A549 (cell line): ENCODE data around the gene PKD2L1. TPM values are rescaled to one million over a fixed set of nuclear protein-coding genes. Genes with fewer than 3 reads are reported as not detected.

ENCODE experiments used
- ATAC-seq, 2 experiments: fragments of 200-7000 bp in 1 of 2; fragments of >200 bp in 1 of 2; cut with Nextera tagmentation in 1 of 2; cut with Tn5 transposase in 1 of 2; 3 replicates each; pipeline versions ENCODE4 v1.8.0 to v1.9.1; 2018 to 2020; ENCODE audit warnings: mild to moderate bottlenecking in 1 of 2, moderate library complexity in 1 of 2
- CTCF ChIA-PET: fragments of 300-600 bp; sonication (Branson Sonifier 250); formaldehyde crosslinking; extraction: SDS; loops from one replicate; lab custom pipeline; 2021; ENCODE audit warnings: antibody characterized with exemption, inconsistent platforms; lab: Yijun Ruan, JAX
- POLR2A ChIA-PET: fragments of 350-600 bp; formaldehyde crosslinking; extraction: SDS; loops from one replicate; lab custom pipeline; 2021; ENCODE audit warnings: antibody characterized with exemption, inconsistent platforms; lab: Yijun Ruan, JAX
- DNase-seq, 2 experiments: peaks; one replicate each; pipeline versions ENCODE4 v3.0.0 to v3.0.0-alpha.2; 2011 to 2016; ENCODE audit warnings: low read depth in 1 of 2, low spot score in 1 of 2
- FAIRE-seq: peaks from 2 replicates; lab custom pipeline; 2011; peaks lifted over from hg19 to GRCh38; lab: Jason Lieb, UNC
- H3K27ac ChIP-seq, 2 experiments: fragments of >200 bp; sonication (Bioruptor Twin); formaldehyde crosslinking; 3 replicates each; pipeline ENCODE4 v1.5.1; 2016 to 2017
- H3K4me1 ChIP-seq: fragments of >200 bp; sonication (Bioruptor Twin); formaldehyde crosslinking; 3 replicates; pipeline ENCODE4 v1.6.1; 2016
- H3K4me2 ChIP-seq: fragments of >200 bp; sonication (Bioruptor Twin); formaldehyde crosslinking; 3 replicates; pipeline ENCODE4 v1.6.1; 2016
- H3K4me3 ChIP-seq: fragments of >200 bp; sonication (Bioruptor Twin); formaldehyde crosslinking; 3 replicates; pipeline ENCODE4 v1.5.1; 2016
- H3K9me3 ChIP-seq: fragments of >200 bp; sonication (Bioruptor Twin); formaldehyde crosslinking; 3 replicates; pipeline ENCODE4 v1.6.1; 2016
- CBX2 ChIP-seq: fragments of 200-600 bp; sonication (generic); IDR thresholded peaks from 2 replicates; pipeline ENCODE4 v1.6.1; 2016; ENCODE audit warnings: low read depth, mild to moderate bottlenecking, borderline replicate concordance
- CEBPB ChIP-seq, 2 experiments: fragments of >200 bp in 1 of 2; sonication (Bioruptor Twin) in 1 of 2; formaldehyde crosslinking in 1 of 2; IDR thresholded peaks; 2 replicates each; pipeline ENCODE4 v1.6.1; 2012 to 2016
- CTCF ChIP-seq: fragments of >200 bp; sonication (Bioruptor Twin); formaldehyde crosslinking; IDR thresholded peaks from 3 replicates; pipeline ENCODE4 v1.5.1; 2016
- EHF ChIP-seq: fragments of 250-450 bp; sonication (Bioruptor Pico); IDR thresholded peaks from 2 replicates; pipeline ENCODE4 v1.5.0; 2020; ENCODE audit warnings: mild to moderate bottlenecking
- EHMT2 ChIP-seq: fragments of 200-600 bp; sonication (generic); IDR thresholded peaks from 2 replicates; pipeline ENCODE4 v1.6.1; 2016; ENCODE audit warnings: antibody characterized with exemption, low read depth, mild to moderate bottlenecking, moderate library complexity
- ESRRA ChIP-seq: fragments of 150-350 bp; IDR thresholded peaks from 2 replicates; pipeline ENCODE4 v1.6.1; 2014; ENCODE audit warnings: mild to moderate bottlenecking, low read length, borderline replicate concordance
- FOSB ChIP-seq: fragments of 250-450 bp; sonication (Bioruptor Pico); IDR thresholded peaks from 2 replicates; pipeline ENCODE4 v1.5.0; 2020; ENCODE audit warnings: mild to moderate bottlenecking, moderate library complexity
- FOXS1 ChIP-seq: fragments of 250-450 bp; sonication (Bioruptor Pico); IDR thresholded peaks from 2 replicates; pipeline ENCODE4 v1.5.0; 2020; ENCODE audit warnings: mild to moderate bottlenecking, moderate library complexity
- HOXB13 ChIP-seq: fragments of 250-450 bp; sonication (Bioruptor Pico); IDR thresholded peaks from 2 replicates; pipeline ENCODE4 v1.5.0; 2020; ENCODE audit warnings: low read depth, mild to moderate bottlenecking, moderate library complexity
- MYC ChIP-seq: IDR thresholded peaks from 2 replicates; pipeline ENCODE4 v1.6.1; 2012; ENCODE audit warnings: mild to moderate bottlenecking, inconsistent platforms, low read length, improper control_type of control experiment, borderline replicate concordance
- NPAS2 ChIP-seq: fragments of 250-450 bp; sonication (Bioruptor Pico); IDR thresholded peaks from 2 replicates; pipeline ENCODE4 v1.8.0; 2022; ENCODE audit warnings: mild to moderate bottlenecking, moderate library complexity, borderline replicate concordance
- POLR2AphosphoS2 ChIP-seq: conservative IDR thresholded peaks from 2 replicates; pipeline ENCODE4 v1.6.1; 2012; ENCODE audit warnings: low read length, improper control_type of control experiment, inconsistent platforms
- RARB ChIP-seq: fragments of 250-450 bp; sonication (Bioruptor Pico); IDR thresholded peaks from 2 replicates; pipeline ENCODE4 v1.8.0; 2021; ENCODE audit warnings: mild to moderate bottlenecking, moderate library complexity
- REST ChIP-seq: fragments of 200-600 bp; sonication (generic); IDR thresholded peaks from 2 replicates; pipeline ENCODE4 v1.6.1; 2016; ENCODE audit warnings: antibody characterized with exemption, mild to moderate bottlenecking, moderate library complexity
- SMC3 ChIP-seq: fragments of >200 bp; sonication (Bioruptor Twin); formaldehyde crosslinking; IDR thresholded peaks from 3 replicates; pipeline ENCODE4 v1.6.1; 2018; ENCODE audit warnings: inconsistent platforms
- TFCP2L1 ChIP-seq: fragments of 250-450 bp; sonication (Bioruptor Pico); IDR thresholded peaks from 2 replicates; pipeline ENCODE4 v1.5.0; 2021; ENCODE audit warnings: mild to moderate bottlenecking
- USF2 ChIP-seq: fragments of 450-650 bp; IDR thresholded peaks from 2 replicates; pipeline ENCODE4 v1.6.1; 2014; ENCODE audit warnings: antibody characterized with exemption
- WGBS: methylation state at CpG from one replicate; pipeline ENCODE4 v1.1.6; 2017; ENCODE audit errors: missing lambda C conversion rate; 5-methylcytosine and 5-hydroxymethylcytosine counted together
- polyA plus RNA-seq, 4 experiments: library from polyadenylated mRNA; depleted of rRNA in 3 of 4; stranded (reverse); fragments of >200 nt; fragmentation: RNase III in 1 of 4; extraction: RNeasy Plus Mini Kit Qiagen cat#74134 plus additional on column Dnase treatment in 1 of 4; gene quantifications; 2 replicates in 3 of 4; 3 replicates in 1 of 4; pipeline ENCODE4 v1.2.3, GENCODE V29; 2011 to 2017
- TF ChIP-seq, protein P1 (sequence below): fragments of >200 bp; sonication (Bioruptor Twin); formaldehyde crosslinking; IDR thresholded peaks from 3 replicates; pipeline ENCODE4 v1.6.1; 2016

PKD2L1 gene
- polyA plus RNA-seq, 2 of the 4 experiments (the other 2 are of a cell fraction): 0.06 to 0.10 TPM

DNA sequence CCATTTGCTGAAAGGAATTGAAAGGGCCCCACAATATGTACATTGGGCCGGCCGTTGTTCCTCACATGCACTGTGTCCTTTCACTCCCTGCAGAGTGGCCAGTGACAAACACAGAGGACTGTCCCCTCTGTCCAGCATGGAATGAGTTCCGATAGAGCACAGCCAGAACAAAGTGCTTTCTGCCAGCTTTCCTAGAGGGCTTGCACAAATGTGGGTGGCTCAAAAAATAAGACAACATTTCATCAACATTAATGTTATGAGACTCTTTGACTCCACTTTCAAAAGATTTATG lies 2.4 kb downstream of the PKD2L1 start:
- no peaks in the 10 kb centered on the region for H3K9me3 ChIP-seq
- DNase-seq (no peak), FAIRE-seq (no peak), ATAC-seq (no peak)
- no peak overlapping the region for H3K4me3 ChIP-seq
- TF ChIP-seq SMC3 (no peak), CEBPB (IDR thresholded peaks at IDR 0.05) (no peak)
- H3K4me2 ChIP-seq: no peak overlapping the region
- no peaks in the 10 kb centered on the region for H3K4me1 ChIP-seq
- 26% methylated on average over 3 of the region's 3 CpGs for WGBS
- no peak overlapping the region for H3K27ac ChIP-seq
- POLR2A ChIA-PET: no interaction called here
- CTCF ChIA-PET: interaction anchor here (1.0 to 28.5 kb wide), 7 partner anchors 10 to 191 kb away, joined by 3 to 534 read pairs (median 6); no protein-coding TSS in a partner anchor

DNA sequence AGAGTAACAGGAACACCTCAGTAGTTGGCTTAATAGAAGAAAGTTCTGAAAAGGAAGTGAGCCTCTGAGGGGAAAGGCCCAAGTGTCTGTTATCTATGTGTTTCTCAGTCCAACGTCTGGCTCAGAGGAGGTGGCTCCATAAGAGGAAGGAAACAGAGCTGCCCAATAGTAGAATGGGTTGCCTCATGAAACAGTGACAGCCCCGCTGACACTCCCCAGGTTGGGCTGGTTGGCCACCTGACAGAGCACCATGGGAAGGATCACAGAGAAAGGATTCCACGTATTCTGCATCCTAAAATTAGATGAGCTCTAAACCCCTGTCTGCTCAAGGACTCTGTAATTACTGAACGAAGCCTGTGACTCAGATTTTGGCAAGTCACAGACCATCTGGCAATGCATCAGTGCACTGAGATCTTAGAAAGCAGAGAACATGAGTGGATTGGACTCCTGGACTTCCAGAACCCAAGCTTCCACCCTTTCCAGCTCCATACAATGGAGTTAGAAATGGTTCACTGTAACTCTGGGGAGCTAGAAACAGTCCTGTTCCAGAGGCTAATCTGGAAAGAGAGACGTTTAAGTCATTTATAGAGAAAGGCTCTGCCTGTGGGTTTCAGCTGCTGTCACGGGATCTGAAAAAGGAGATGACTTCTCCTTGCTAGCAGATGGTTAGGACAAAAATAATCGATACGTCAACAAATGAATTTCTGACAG lies 2.9 kb downstream of the PKD2L1 start:
- H3K9me3 ChIP-seq: no peaks in the 10 kb centered on the region
- TF ChIP-seq SMC3 (no peak), HOXB13 (CRISPR knock-in tag) (no peak), FOSB (CRISPR knock-in tag) (no peak), MYC (no peak), FOXS1 (CRISPR knock-in tag) (no peak), CBX2 (no peak), CTCF (no peak), ESRRA (no peak), POLR2AphosphoS2 (no peak), EHF (CRISPR knock-in tag) (no peak), TFCP2L1 (CRISPR knock-in tag) (no peak), RARB (CRISPR knock-in tag) (no peak), USF2 (no peak), NPAS2 (no peak)
- TF ChIP-seq, protein P1, sequence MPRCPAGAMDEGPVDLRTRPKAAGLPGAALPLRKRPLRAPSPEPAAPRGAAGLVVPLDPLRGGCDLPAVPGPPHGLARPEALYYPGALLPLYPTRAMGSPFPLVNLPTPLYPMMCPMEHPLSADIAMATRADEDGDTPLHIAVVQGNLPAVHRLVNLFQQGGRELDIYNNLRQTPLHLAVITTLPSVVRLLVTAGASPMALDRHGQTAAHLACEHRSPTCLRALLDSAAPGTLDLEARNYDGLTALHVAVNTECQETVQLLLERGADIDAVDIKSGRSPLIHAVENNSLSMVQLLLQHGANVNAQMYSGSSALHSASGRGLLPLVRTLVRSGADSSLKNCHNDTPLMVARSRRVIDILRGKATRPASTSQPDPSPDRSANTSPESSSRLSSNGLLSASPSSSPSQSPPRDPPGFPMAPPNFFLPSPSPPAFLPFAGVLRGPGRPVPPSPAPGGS: no peak
- no peak overlapping the region for H3K4me2 ChIP-seq
- ATAC-seq: no peak
- no peaks in the 10 kb centered on the region for H3K4me1 ChIP-seq
- WGBS: 25% methylated on average over 8 of the region's 8 CpGs
- CTCF ChIA-PET: interaction anchor here (1.0 to 28.5 kb wide), 9 partner anchors 10 to 191 kb away, joined by 3 to 534 read pairs (median 4); no protein-coding TSS in a partner anchor
- DNase-seq: no peak
- no peak overlapping the region for H3K4me3 ChIP-seq
- H3K27ac ChIP-seq: no peak overlapping the region
- POLR2A ChIA-PET: no interaction called here
- FAIRE-seq: no peak

DNA sequence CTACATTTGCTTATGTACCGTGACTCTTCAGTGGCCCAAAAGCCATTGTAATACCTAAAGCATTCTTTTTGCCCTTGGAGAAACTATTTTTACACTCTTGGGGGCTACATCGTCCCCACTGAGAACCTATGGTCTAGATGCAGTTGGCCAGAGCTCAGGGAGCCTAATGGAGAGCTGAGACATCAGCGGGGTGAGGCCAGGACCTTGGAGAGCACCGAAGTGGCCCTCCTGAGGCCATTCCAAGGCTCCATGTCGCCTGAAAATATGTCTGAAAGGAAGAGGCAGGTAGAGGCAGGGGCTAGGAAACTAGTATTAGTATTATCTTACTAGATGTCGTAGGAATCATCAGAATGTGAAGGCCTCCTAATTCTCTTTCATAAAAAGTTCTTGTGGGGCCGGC lies 4.9 kb downstream of the PKD2L1 start:
- 50% methylated on average over 7 of the region's 7 CpGs for WGBS
- Histone ChIP-seq H3K4me3 (no peak overlapping the region), H3K4me1 (no peaks in the 10 kb centered on the region), H3K9me3 (no peaks in the 10 kb centered on the region), H3K4me2 (no peak overlapping the region), H3K27ac (no peak overlapping the region)
- ChIA-PET POLR2A (no interaction called here), CTCF (interaction anchor here (0.8 to 28.5 kb wide), 7 partner anchors 8 to 184 kb away, joined by 3 to 534 read pairs (median 3); no protein-coding TSS in a partner anchor)
- DNase-seq (no peak), FAIRE-seq (no peak), ATAC-seq (peak; percentile 64 to 68; a peak in 3 of 6 replicates)
- TF ChIP-seq RARB (CRISPR knock-in tag) (no peak), EHMT2 (0 out of 2 replicates have a peak, but pooled peaks have one; percentile 50), REST (peak; percentile 90)
